KMS-11 (cell line): ENCODE data around the gene TBC1D2.

ENCODE experiments used
- H2AFZ ChIP-seq: fragments of 200-600 bp; sonication (generic); 2 replicates; pipeline ENCODE4 v1.6.1; 2016; ENCODE audit warnings: antibody characterized with exemption, mixed run types, low read depth
- H3K27ac ChIP-seq: fragments of 200-600 bp; sonication (generic); 2 replicates; pipeline ENCODE4 v1.6.1; 2016; ENCODE audit warnings: mild to moderate bottlenecking, mixed run types
- H3K27me3 ChIP-seq: fragments of 200-600 bp; sonication (generic); 2 replicates; pipeline ENCODE4 v1.6.1; 2017; ENCODE audit warnings: mild to moderate bottlenecking, low read depth, mixed run types, moderate library complexity; ENCODE audit not compliant: insufficient read depth
- H3K36me3 ChIP-seq: fragments of 200-600 bp; sonication (generic); 2 replicates; pipeline ENCODE4 v1.6.1; 2017; ENCODE audit warnings: mild to moderate bottlenecking, mixed run types; ENCODE audit not compliant: insufficient read depth
- H3K4me1 ChIP-seq: fragments of 200-600 bp; sonication (generic); 2 replicates; pipeline ENCODE4 v1.6.1; 2016; ENCODE audit warnings: mild to moderate bottlenecking, low read depth, mixed run types; ENCODE audit not compliant: poor library complexity, severe bottlenecking
- H3K4me2 ChIP-seq: fragments of 200-600 bp; sonication (generic); 2 replicates; pipeline ENCODE4 v1.7.0; 2016; ENCODE audit warnings: mild to moderate bottlenecking, mixed run types
- H3K4me3 ChIP-seq: fragments of 200-600 bp; sonication (generic); IDR thresholded peaks from 2 replicates; pipeline ENCODE4 v1.6.1; 2017; ENCODE audit warnings: low read depth, low read length, mixed read lengths; ENCODE audit not compliant: insufficient read depth
- H3K79me2 ChIP-seq: fragments of 200-600 bp; sonication (generic); 2 replicates; pipeline ENCODE4 v1.6.1; 2016; ENCODE audit warnings: low read depth, mixed run types; ENCODE audit not compliant: insufficient read depth
- H3K9ac ChIP-seq: fragments of 200-600 bp; sonication (generic); 2 replicates; pipeline ENCODE4 v1.6.1; 2016; ENCODE audit warnings: mild to moderate bottlenecking, mixed run types
- H4K20me1 ChIP-seq: fragments of 200-600 bp; sonication (generic); 2 replicates; pipeline ENCODE4 v1.6.1; 2016; ENCODE audit warnings: mild to moderate bottlenecking, mixed run types; ENCODE audit not compliant: insufficient read depth
- CTCF ChIP-seq: fragments of 200-600 bp; sonication (generic); conservative IDR thresholded peaks from 2 replicates; pipeline ENCODE4 v1.6.1; 2017; ENCODE audit warnings: low read depth, mild to moderate bottlenecking, antibody characterized with exemption, low read length, moderate library complexity, mixed read lengths

Gene TBC1D2

GRCh38 chr9:98180996-98181395 lies 74.5 kb downstream of the TBC1D2 start:
- no peaks in the 10 kb centered on the region for H4K20me1 ChIP-seq
- no peaks in the 10 kb centered on the region for H3K79me2 ChIP-seq
- no peaks in the 10 kb centered on the region for H3K36me3 ChIP-seq
- H3K27ac ChIP-seq = no peak overlapping the region
- H3K4me3 ChIP-seq = no peak overlapping the region
- no peak overlapping the region for H3K9ac ChIP-seq
- H3K4me1 ChIP-seq = no peaks in the 10 kb centered on the region
- H3K27me3 ChIP-seq = no peaks in the 10 kb centered on the region
- TF ChIP-seq CTCF = no peak
- H3K4me2 ChIP-seq = no peak overlapping the region
- H2AFZ ChIP-seq = no peak overlapping the region

GRCh38 chr9:98178874-98179850 lies 76.3 kb downstream of the TBC1D2 start:
- Histone ChIP-seq H3K27me3 (no peaks in the 10 kb centered on the region), H3K4me3 (no peak overlapping the region), H3K27ac (no peak overlapping the region), H3K9ac (no peak overlapping the region), H3K79me2 (no peaks in the 10 kb centered on the region), H2AFZ (no peak overlapping the region), H3K4me2 (no peak overlapping the region), H3K4me1 (no peaks in the 10 kb centered on the region), H4K20me1 (no peaks in the 10 kb centered on the region), H3K36me3 (no peaks in the 10 kb centered on the region)
- no peak for TF ChIP-seq CTCF

GRCh38 chr9:98176391-98177259 lies 78.8 kb downstream of the TBC1D2 start:
- no peak for TF ChIP-seq CTCF
- Histone ChIP-seq H3K79me2 (no peaks in the 10 kb centered on the region), H3K27ac (no peak overlapping the region), H4K20me1 (no peaks in the 10 kb centered on the region), H3K4me2 (no peak overlapping the region), H3K36me3 (no peaks in the 10 kb centered on the region), H3K4me3 (no peak overlapping the region), H3K4me1 (no peaks in the 10 kb centered on the region), H3K27me3 (no peaks in the 10 kb centered on the region), H3K9ac (no peak overlapping the region), H2AFZ (no peak overlapping the region)

- Histone ChIP-seq H3K27ac (no peak overlapping the region), H3K4me2 (no peak overlapping the region), H3K36me3 (no peaks in the 10 kb centered on the region), H2AFZ (no peak overlapping the region), H4K20me1 (no peaks in the 10 kb centered on the region), H3K79me2 (no peaks in the 10 kb centered on the region), H3K4me3 (no peak overlapping the region), H3K4me1 (no peaks in the 10 kb centered on the region), H3K27me3 (no peaks in the 10 kb centered on the region), H3K9ac (no peak overlapping the region)
- no peak for TF ChIP-seq CTCF
Observed at GRCh38 chr9:98175762-98176161, 79.7 kb downstream of the TBC1D2 start.
